BE2C (cell line): ENCODE data around the gene SPTBN5.

ENCODE experiments used
- DNase-seq: peaks from one replicate; pipeline ENCODE4 v3.0.0-alpha.2; 2020
- H3K27me3 ChIP-seq: fragments of 250-450 bp; sonication (Bioruptor Pico); 2 replicates; pipeline ENCODE4 v1.5.1; 2020; ENCODE audit warnings: mild to moderate bottlenecking
- H3K36me3 ChIP-seq: fragments of 250-450 bp; sonication (Bioruptor Pico); 2 replicates; pipeline ENCODE4 v1.5.1; 2020; ENCODE audit warnings: mild to moderate bottlenecking
- H3K4me1 ChIP-seq: fragments of 250-450 bp; sonication (Bioruptor Pico); 2 replicates; pipeline ENCODE4 v1.5.1; 2020
- H3K4me3 ChIP-seq: 2 replicates; pipeline ENCODE4 v1.5.1; 2011; ENCODE audit warnings: low read depth, low read length
- H3K9me3 ChIP-seq: fragments of 250-450 bp; sonication (Bioruptor Pico); 2 replicates; pipeline ENCODE4 v1.5.1; 2020
- CTCF ChIP-seq: IDR thresholded peaks from 2 replicates; pipeline ENCODE4 v1.5.1; 2012; ENCODE audit warnings: mild to moderate bottlenecking, low read depth, low read length

The SPTBN5 gene

GRCh38 chr15:41879321-41879845, 14.5 kb downstream of the SPTBN5 start:
- Histone ChIP-seq H3K4me1 (peaks cover 10% of the 10 kb centered on the region), H3K9me3 (no peaks in the 10 kb centered on the region), H3K27me3 (no peaks in the 10 kb centered on the region), H3K4me3 (no peak overlapping the region), H3K36me3 (no peaks in the 10 kb centered on the region)
- no peak for TF ChIP-seq CTCF
- no peak for DNase-seq

- peak; percentile 52 for DNase-seq
- Histone ChIP-seq H3K27me3 (no peaks in the 10 kb centered on the region), H3K4me3 (no peak overlapping the region), H3K9me3 (no peaks in the 10 kb centered on the region), H3K36me3 (no peaks in the 10 kb centered on the region), H3K4me1 (peaks cover 10% of the 10 kb centered on the region)
- TF ChIP-seq CTCF: no peak
Measured at GRCh38 chr15:41878355-41878699, 15.5 kb downstream of the SPTBN5 start.

GRCh38 chr15:41877631-41878354, 16.1 kb downstream of the SPTBN5 start:
- peak; percentile 57 for DNase-seq
- no peaks in the 10 kb centered on the region for H3K27me3 ChIP-seq
- peak; percentile 31 for TF ChIP-seq CTCF
- H3K4me3 ChIP-seq: no peak overlapping the region
- no peaks in the 10 kb centered on the region for H3K36me3 ChIP-seq
- H3K9me3 ChIP-seq: no peaks in the 10 kb centered on the region
- peaks cover 10% of the 10 kb centered on the region for H3K4me1 ChIP-seq

GRCh38 chr15:41876689-41877088, 17.2 kb downstream of the SPTBN5 start:
- DNase-seq: no peak
- no peaks in the 10 kb centered on the region for H3K36me3 ChIP-seq
- TF ChIP-seq CTCF: no peak
- no peaks in the 10 kb centered on the region for H3K9me3 ChIP-seq
- H3K4me1 ChIP-seq: peaks cover 10% of the 10 kb centered on the region
- no peak overlapping the region for H3K4me3 ChIP-seq
- H3K27me3 ChIP-seq: no peaks in the 10 kb centered on the region

GRCh38 chr15:41876007-41876406, 17.8 kb downstream of the SPTBN5 start:
- no peaks in the 10 kb centered on the region for H3K36me3 ChIP-seq
- H3K4me3 ChIP-seq: no peak overlapping the region
- no peak for DNase-seq
- no peaks in the 10 kb centered on the region for H3K27me3 ChIP-seq
- H3K9me3 ChIP-seq: no peaks in the 10 kb centered on the region
- no peak for TF ChIP-seq CTCF
- peaks cover 10% of the 10 kb centered on the region for H3K4me1 ChIP-seq

- TF ChIP-seq CTCF: no peak
- peaks cover 10% of the 10 kb centered on the region for H3K4me1 ChIP-seq
- H3K27me3 ChIP-seq: no peaks in the 10 kb centered on the region
- H3K4me3 ChIP-seq: no peak overlapping the region
- H3K9me3 ChIP-seq: no peaks in the 10 kb centered on the region
- no peaks in the 10 kb centered on the region for H3K36me3 ChIP-seq
- no peak for DNase-seq
Measured at GRCh38 chr15:41874736-41875135, 19.1 kb downstream of the SPTBN5 start.
